GM19351 (cell line): ENCODE measurements around the gene NOS3.

Experiments used
- ATAC-seq: cut with Tn5 transposase; IDR thresholded peaks from one replicate; pipeline ENCODE4 v1.9.1; 2021; ENCODE audit warnings: mild to moderate bottlenecking, moderate library complexity; ENCODE audit not compliant: unreplicated experiment

The NOS3 gene

GRCh38 chr7:150977382-150978125 lies 13.3 kb upstream of the NOS3 start:
- no peak for ATAC-seq

- no peak for ATAC-seq
Measured at GRCh38 chr7:150978126-150978789, 12.6 kb upstream of the NOS3 start, which contains the start of gene KCNH2. TSS of gene KCNH2 (minus strand) at chr7:150978321. CDS start at chr7:150977913, 408 bp downstream.

GRCh38 chr7:150979713-150980390 lies 11.0 kb upstream of the NOS3 start:
- ATAC-seq: no peak

GRCh38 chr7:150980663-150981062 lies 10.2 kb upstream of the NOS3 start:
- no peak for ATAC-seq

GRCh38 chr7:150981644-150982043 lies 9.2 kb upstream of the NOS3 start:
- ATAC-seq: no peak

GRCh38 chr7:150982351-150982750 lies 8.5 kb upstream of the NOS3 start:
- ATAC-seq: no peak

- ATAC-seq: no peak
Measured at GRCh38 chr7:150983893-150984368, 6.9 kb upstream of the NOS3 start.

- peak; percentile 62 for ATAC-seq
Measured at GRCh38 chr7:150986099-150986512, 4.7 kb upstream of the NOS3 start.

- no peak for ATAC-seq
Measured at GRCh38 chr7:150986556-150986955, 4.3 kb upstream of the NOS3 start.

GRCh38 chr7:150988230-150989226 lies 2.3 kb upstream of the NOS3 start:
- no peak for ATAC-seq

- ATAC-seq: no peak
Measured at GRCh38 chr7:150989456-150989855, 1.4 kb upstream of the NOS3 start.

- ATAC-seq: no peak
Measured at GRCh38 chr7:150992051-150992640, 1.3 kb downstream of the NOS3 start.

- ATAC-seq: peak; percentile 83
Measured at GRCh38 chr7:150992833-150993302, 2.1 kb downstream of the NOS3 start.

GRCh38 chr7:150993511-150993910 lies 2.7 kb downstream of the NOS3 start:
- no peak for ATAC-seq

GRCh38 chr7:150994141-150994837 lies 3.5 kb downstream of the NOS3 start:
- no peak for ATAC-seq

- no peak for ATAC-seq
Measured at GRCh38 chr7:150994838-150995510, 4.2 kb downstream of the NOS3 start.

GRCh38 chr7:150996376-150997074 lies 5.7 kb downstream of the NOS3 start:
- ATAC-seq: no peak

- no peak for ATAC-seq
Measured at GRCh38 chr7:150997075-150997511, 6.3 kb downstream of the NOS3 start.
